NCI-H748 treated with DMSO at 0.1 percent for 48 hours (cell line): ENCODE measurements around the gene SNX18.
A peak's percentile ranks its signal among the peaks of the same experiment; 100 is the strongest.
"Not testable (repeated sequence)": the region's sequence is repeated elsewhere in the genome, so short reads cannot be mapped to it uniquely, and the experiment has no call there.

Experiments used
- DNase-seq: peaks from one replicate; lab custom pipeline; 2025; lab: John Stamatoyannopoulos, UW

Gene SNX18

GRCh38 chr5:54517512-54518145, at the start of gene SNX18:
SNX18 (plus strand) TSS chr5:54517759; CDS start chr5:54517953, 194 bp downstream.
- peak; percentile 75 for DNase-seq

GRCh38 chr5:54469622-54470021, 47.9 kb upstream of the SNX18 start:
- DNase-seq, result no peak

GRCh38 chr5:54470128-54470527, 47.4 kb upstream of the SNX18 start:
- DNase-seq, result no peak

GRCh38 chr5:54470677-54471076, 46.9 kb upstream of the SNX18 start:
- DNase-seq, result no peak

GRCh38 chr5:54471398-54471797, 46.2 kb upstream of the SNX18 start:
- DNase-seq, result no peak

- no peak for DNase-seq
Measured at GRCh38 chr5:54476682-54477081, 40.9 kb upstream of the SNX18 start.

GRCh38 chr5:54477941-54478478, 39.5 kb upstream of the SNX18 start:
- DNase-seq, result no peak

GRCh38 chr5:54480296-54480695, 37.3 kb upstream of the SNX18 start:
- DNase-seq, result no peak

GRCh38 chr5:54484219-54484894, 33.2 kb upstream of the SNX18 start:
- DNase-seq, result no peak

- not testable (repeated sequence) for DNase-seq
Measured at GRCh38 chr5:54485659-54486058, 31.9 kb upstream of the SNX18 start.

- DNase-seq, result not testable (repeated sequence)
Measured at GRCh38 chr5:54489648-54489979, 27.9 kb upstream of the SNX18 start.

GRCh38 chr5:54491326-54491725, 26.2 kb upstream of the SNX18 start:
- no peak for DNase-seq

- DNase-seq, result no peak
Measured at GRCh38 chr5:54492178-54492577, 25.4 kb upstream of the SNX18 start.

- no peak for DNase-seq
Measured at GRCh38 chr5:54495027-54495426, 22.5 kb upstream of the SNX18 start.

- no peak for DNase-seq
Measured at GRCh38 chr5:54514291-54514690, 3.3 kb upstream of the SNX18 start.

- no peak for DNase-seq
Measured at GRCh38 chr5:54514841-54515432, 2.6 kb upstream of the SNX18 start.

- DNase-seq, result no peak
Measured at GRCh38 chr5:54515634-54516033, 1.9 kb upstream of the SNX18 start.

- peak; percentile 17 for DNase-seq
Measured at GRCh38 chr5:54516051-54516655, 1.4 kb upstream of the SNX18 start.

GRCh38 chr5:54517174-54517511, 416 bp upstream of the SNX18 start:
- no peak for DNase-seq

GRCh38 chr5:54518146-54518817, 723 bp downstream of the SNX18 start:
- DNase-seq, result peak; percentile 35

GRCh38 chr5:54518818-54519508, 1.4 kb downstream of the SNX18 start:
- DNase-seq, result no peak

GRCh38 chr5:54519509-54519876, 1.9 kb downstream of the SNX18 start:
- no peak for DNase-seq
